HG03565 (cell line): ENCODE results near the gene ZNF236.
"Not testable (repeated sequence)": the region's sequence is repeated elsewhere in the genome, so short reads cannot be mapped to it uniquely, and the experiment has no call there.

ENCODE experiments used
- ATAC-seq: cut with Tn5 transposase; IDR thresholded peaks from one replicate; pipeline ENCODE4 v1.9.1; 2021; ENCODE audit warnings: mild to moderate bottlenecking, moderate library complexity; ENCODE audit not compliant: unreplicated experiment

Gene ZNF236

DNA sequence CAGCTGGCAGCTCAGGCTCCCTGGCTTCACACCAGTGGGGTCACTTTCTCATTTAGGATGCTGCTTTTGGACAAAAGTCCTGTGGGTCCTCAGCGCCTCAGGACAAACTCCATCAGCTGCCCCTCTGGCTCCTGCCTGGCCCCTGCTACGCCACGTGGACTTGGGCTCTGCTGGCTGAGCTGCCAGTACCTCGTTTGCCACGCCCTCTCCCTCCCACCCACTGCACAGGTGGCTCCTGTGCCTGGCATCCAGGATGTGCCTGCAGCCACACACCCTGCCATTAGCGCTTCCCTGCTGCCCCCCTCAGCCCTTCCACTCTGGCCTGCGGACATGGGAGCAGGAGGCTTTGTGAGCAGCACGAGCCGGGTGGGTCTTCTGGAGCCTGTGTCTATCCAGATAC lies 118.9 kb downstream of the ZNF236 start:
- ATAC-seq = no peak

DNA sequence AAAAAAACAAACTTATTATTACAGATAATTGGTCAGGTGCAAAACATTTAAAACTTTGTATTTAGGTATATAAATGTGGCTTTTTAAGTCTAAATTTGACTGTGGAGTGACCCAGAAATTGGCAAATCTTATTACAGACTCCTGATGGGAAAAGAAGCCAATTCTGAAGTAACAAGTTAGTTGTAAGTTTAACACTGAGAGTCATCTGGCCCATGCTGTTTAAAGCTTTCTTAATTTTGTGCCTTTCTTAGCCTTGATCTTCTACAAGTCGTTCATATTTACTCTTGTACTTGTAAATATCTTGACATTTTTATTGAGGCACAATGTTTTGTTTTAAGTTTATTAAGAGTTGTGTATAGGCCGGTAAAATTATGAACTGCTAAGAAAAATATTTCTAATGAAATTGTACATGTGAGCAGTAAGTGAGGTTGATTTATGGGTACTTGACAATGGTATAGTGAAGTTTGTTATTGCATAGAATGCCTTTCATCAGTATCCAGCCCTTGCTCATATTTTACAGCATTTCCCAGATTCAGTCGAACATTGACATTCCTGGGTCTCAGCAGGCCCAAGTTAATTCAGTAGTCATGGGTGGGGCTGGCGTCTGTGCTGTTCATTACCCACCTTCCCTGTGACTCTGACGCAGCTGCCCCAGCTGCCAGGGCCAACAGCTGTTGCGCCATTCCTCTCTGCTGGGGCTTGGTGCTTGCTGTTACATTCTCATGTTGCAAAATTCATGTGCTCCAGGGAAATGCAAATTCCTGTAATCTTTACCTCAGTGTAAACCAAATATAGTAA lies 121.4 kb downstream of the ZNF236 start:
- ATAC-seq = no peak

DNA sequence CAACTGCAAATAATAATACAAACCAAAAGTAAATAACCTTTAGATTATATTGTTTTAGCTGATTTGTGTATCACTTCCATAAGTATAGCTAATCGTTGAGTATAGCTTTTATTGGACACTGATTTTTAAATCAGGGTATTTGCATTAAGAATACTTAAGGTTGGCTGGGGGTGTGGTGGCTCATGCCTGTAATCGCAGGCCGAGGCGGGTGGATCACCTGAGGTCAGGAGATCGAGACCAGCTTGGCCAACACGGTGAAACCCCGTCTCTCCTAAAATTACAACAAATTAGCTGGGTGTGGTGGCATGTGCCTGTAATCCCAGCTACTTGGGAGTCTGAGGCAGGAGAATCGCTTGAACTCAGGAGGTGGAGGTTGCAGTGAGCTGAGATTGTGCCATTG lies 122.0 kb downstream of the ZNF236 start:
- not testable (repeated sequence) for ATAC-seq

DNA sequence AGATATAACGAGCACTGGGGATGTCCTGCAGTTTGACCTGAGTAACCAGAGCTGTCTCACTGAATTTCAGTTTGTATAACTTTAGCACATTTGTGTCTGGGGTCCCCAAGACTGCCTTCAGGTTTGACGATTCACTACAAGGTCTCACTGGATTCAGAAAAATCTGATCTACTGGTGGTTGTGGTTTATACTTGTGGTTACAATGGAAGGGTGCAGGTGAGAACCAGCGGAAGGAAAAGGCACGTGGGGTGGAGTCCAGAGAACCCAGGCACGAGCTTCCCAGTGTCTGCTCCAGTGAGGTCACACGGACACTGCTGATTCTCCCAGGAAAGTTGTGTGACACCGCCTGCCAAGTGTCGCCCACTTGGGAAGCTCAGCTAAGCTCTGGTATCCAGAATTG lies 126.0 kb downstream of the ZNF236 start:
- ATAC-seq = no peak

DNA sequence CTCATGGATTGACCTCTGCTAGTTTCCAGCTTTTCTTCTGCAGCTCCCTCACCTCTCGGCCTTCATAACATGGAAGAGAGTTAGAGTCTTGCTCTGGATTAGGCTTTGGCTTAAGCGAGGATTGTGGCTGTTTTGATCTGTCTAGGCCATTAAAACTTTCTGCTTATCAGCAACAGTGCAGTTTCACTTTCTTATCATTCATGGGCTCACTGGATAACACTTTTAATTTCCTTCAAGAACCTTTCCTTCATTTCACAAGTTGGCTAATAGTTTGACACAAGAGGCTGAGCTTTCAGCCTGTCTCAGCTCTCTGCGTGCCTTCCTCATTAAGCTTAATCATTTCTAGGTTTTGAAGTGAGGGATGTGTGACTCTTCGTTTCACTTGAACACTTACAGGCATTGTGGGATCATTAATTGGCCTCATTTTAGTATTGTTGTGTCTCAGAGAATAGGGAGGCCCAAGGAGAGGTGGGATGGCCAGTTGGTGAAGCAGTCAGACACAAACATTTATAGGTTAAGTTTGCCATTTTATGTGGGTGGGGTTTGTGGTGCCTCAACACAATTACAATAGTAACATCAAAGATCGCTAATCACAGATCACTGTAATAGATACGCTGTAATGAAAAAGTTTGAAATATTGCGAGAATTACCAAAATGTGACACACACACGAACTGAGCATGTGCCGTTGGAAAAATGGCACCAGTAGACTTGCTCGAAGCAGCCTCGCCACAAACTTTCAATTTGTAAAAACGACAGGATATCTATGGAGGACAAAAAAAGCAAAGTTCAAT lies 129.3 kb downstream of the ZNF236 start:
- no peak for ATAC-seq

DNA sequence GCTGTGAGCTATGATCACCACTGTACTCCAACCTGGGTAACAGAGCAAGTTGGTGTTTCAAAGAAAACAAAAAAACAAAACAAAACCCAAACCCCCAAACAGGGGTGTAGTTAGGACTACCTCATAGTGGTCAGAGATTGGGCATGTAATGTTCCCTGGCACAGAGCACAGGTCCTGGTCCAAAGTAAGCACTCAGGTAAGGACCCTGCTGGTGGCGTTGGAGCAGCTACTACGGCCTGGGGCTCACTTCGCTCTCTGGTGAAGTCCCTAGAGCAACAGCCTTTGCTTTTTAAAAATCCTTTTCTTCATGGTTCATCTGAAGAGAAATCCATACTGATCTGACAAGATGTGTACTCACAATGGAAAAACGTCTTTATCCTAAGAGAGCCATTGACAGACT lies 130.4 kb downstream of the ZNF236 start:
- no peak for ATAC-seq

DNA sequence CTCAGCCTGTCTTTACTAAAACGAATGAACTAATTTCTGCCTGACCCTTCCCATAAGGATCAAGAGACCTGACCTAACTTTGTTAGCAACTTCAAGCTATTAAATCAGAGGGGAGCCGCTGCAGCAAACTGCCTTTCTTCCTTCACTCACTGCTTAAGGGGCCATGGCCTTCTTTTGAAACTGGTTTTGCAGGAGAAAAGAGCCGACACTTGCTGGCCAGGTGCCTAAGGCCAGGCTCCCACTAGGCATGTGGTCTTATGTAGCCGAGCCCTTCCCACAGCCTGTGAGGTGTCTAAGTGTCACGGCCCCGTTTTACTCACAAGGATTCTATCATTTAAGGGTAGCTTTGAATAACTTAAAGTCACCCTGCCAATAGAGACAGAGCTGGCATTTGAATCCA lies 130.8 kb downstream of the ZNF236 start:
- ATAC-seq = no peak

DNA sequence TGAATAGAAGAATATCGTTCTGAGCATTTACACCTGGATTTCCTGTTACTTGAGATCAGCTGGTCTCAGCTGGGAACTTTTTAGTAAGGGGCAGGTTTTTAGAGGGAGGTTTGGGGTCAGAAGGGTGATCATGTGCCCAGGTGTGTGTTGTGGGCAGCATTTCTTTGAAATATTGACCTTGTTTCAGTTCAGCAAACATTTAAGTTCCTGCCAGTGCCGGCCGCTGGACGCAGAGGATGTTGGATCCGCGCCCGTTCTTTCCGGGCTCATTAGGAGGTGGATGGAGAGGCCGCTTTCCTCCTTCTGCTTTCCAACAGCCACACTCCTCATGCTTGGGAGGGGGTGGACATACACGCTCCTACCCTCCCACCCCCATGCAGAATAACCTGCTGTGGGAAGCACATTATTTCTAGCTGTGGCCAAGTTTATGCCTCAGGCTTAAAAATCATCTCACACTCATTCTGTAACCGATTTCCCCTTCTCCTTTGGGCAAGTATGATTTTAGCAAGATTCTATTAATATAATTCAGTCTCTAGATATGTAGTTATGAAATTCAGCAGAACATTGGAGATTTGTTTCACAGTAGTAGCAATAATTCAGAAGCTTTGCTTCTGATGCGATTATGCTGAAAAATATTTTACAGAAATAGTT lies 131.4 kb downstream of the ZNF236 start:
- no peak for ATAC-seq

DNA sequence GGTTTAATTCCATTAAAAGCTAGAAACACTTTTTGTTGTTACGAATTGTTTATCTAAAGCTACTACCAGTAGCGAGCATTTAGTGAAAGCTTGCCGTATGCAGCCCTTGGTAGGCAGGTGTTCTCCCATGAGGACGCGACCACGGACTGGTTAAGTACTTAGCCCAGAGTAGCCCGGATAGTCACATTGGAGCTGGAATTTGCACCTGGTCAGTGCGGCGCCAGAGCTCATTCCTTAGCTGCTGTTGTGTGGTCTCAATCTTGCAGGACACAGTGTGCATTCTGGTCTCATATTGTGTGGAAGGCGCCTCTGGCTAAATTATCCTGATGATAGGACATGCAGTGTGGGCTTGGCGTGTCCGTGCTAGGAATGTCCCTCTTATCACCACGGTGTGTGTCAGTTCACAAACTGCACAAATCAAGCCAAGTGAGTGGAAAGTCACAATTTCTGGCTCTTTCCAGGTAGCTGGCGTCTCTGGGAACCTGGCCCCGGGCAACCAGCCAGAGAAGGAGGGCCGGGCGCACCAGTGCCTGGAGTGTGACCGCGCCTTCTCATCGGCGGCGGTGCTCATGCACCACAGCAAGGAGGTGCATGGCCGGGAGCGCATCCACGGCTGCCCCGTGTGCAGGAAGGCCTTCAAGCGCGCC lies 133.3 kb downstream of the ZNF236 start:
- no peak for ATAC-seq

DNA sequence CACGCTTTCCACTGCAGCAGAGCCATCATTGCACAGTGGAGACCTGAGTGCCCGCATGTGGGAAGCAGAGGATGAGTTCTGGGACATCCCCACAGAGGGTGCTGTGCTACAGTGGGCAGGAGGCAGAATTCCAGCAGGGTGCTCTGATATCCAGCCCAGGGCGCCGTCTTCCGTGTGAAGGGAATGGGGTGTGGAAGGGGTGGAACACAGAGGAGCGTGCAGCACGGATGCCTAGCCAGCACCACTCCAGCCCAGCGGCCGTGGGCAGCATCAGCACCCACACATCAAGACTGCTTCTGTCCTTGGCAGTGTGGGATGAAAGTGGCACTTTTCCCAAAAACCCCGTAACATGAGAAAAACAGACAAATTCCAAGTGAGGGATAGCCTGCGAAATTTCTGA lies 134.3 kb downstream of the ZNF236 start:
- no peak for ATAC-seq

DNA sequence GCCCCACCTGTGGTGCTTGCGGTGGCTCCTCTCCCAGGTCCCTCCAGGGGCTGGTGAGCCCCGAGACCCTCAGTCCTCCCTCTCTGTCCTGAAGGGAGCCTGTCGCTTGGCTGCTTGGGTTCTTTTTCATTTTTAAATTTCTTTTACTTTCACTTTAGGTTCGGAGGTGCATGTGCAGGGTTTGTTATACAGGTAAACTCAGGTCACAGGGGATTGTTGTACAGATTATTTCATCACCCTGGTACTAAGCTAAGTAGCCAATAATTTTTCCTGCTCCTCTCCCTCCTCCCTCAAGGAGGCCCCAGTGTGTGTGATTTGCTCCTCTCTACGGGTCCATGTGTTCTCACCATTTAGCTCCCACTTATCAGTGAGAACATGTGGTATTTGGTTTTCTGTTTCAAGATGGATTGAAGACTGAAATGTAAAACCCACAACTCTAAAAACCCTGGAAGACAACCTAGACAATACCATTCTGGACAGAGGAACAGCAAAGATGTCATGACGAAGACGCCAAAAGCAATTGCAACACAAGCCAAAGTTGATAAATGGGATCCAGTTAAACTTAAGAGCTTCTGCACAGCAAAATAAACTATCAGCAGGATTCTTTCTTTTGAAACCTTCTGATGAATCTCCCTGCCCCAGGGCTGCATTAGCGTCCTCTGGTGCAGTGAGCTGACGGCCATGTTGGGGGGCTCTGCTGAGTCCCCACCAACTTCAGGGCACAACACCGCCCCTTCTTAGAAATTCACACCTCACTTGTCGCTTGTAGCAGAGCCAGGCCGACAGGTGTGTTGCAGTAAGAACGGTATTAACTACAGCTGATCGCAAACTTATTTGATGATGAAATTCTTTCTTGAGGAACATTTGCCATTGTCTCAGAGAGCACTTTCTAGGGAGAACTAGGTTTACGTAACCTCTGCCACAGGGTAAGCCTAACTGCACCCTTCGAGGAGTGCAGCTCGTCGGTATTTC lies 135.3 kb downstream of the ZNF236 start:
- ATAC-seq = no peak

DNA sequence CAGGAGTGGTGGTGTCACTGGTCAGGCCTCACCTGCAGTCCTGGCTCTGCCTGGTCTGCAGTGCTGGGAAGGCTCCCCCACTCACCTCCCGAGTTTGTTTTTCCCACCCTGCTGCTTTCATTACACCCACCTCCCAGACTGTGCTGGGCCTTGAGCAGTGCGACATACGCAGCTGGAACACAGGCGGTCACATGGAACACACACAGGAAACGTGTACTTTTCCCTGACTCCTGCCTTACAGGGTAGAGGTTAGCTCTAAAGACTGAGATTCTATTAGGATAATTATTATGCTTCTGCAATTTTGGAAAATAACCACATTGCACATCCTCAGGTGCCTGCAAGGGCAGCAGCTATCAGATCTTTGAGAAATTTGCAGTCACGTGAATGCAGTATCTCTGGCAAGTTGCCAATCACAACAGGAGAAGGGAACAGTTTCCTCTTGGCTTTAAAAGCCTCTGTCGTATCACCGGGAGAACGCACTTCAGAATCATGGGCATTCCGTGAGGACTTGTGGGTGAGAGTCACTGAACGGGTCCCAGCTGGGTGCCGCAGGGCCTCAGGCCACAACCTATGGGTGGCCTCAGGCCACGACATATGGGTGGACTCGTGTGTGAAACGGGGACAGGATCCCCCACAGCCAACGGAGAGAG lies 136.5 kb downstream of the ZNF236 start:
- ATAC-seq = no peak

DNA sequence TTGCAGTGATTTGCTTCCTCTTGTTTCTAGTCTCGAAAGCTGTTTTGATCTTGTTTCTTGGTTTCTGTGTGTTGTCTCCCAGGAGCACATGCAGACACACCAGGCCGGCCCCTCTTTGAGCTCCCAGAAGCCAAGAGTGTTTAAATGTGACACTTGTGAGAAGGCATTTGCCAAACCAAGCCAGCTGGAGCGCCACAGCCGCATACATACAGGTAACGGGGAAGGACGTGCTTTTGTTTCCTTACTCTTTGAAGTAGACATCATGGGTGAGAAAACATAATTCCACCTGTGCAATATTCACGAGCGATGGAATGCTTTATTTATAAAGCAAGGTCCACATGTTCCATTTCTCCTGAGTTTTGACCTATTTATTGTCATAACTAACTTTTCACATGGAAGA lies 137.2 kb downstream of the ZNF236 start:
- ATAC-seq = no peak

DNA sequence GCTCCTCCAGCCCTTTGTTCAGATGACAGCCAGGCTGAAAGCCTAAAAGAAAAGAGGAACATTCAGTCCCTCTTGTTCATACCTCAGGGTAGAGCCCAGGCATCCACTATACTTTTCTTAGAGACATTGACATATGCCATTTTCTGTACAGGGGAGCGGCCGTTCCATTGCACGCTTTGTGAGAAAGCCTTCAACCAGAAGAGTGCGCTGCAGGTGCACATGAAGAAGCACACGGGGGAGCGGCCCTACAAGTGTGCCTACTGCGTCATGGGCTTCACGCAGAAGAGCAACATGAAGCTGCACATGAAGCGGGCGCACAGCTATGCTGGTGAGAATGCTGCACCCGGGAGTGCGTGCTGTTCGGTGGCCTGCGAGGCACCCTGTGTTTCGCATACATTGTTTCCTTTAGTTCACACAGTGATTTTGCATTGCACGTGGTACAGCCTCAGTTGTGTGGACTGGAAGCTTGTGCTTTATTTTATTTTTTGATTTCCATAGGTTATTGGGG lies 138.2 kb downstream of the ZNF236 start:
- ATAC-seq = no peak

DNA sequence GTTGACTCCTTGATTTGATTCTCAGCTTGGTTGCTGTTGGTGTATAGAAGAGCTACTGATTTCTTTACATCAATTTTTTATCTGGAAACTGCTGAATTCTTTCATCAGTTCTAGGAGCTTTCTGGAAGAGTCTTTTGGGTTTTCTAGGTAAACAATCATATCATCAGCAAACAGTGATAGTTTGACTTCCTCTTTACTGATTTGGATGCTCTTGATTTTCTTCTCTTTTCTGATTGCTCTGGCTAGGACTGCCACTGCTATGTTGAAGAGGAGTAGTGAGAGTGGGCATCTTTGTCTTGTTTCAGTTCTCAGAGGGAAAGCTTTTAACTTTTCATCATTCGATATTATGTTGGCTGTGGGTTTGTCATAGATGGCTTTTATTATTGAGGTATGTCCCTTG lies 140.5 kb downstream of the ZNF236 start:
- ATAC-seq = no peak

DNA sequence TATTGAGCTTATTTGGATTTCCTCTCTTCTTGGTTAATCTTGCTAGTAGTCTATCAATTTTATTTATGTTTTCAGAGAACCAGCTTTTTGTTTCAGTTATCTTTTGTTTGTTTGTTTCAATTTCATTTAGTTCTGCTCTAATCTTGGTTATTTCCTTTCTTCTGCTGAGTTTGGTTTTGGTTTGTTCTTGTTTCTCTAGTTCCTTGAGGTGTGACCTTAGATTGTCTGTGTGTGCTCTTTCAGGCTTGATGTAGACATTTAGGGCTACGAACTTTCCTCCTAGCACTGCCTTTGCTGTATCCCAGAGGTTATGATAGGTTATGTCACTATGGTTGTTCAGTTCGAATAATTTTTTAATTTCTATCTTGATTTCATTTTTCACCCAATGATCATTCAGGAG lies 141.6 kb downstream of the ZNF236 start:
- ATAC-seq = no peak

DNA sequence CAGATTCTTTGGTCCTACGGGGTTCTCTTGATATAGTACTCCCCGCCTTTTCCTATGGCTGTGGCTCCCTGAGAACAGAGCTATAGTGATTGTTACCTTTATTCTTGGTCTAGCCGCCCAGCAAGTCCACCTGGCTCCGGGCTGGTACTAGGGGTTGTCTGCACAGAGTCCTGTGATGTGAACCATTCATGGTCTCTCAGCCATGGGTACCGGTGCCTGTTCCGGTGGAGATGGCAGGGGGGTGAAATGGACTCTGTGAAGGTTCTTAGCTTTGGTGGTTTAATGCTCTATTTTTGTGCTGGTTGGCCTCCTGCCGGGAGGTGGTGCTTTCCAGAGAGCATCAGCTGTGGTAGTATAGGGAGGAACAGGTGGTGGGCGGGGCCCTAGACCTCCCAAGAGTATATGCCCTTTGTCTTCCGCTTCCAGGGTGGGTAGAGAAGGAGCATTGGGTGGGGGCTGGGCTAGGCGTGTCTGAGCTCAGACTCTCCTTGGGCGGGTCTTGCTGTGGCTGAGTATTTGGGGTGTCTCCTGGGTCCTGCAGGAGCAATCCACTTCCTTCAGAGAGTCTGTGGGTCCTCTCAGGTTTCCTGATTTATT lies 143.3 kb downstream of the ZNF236 start:
- ATAC-seq = not testable (repeated sequence)

DNA sequence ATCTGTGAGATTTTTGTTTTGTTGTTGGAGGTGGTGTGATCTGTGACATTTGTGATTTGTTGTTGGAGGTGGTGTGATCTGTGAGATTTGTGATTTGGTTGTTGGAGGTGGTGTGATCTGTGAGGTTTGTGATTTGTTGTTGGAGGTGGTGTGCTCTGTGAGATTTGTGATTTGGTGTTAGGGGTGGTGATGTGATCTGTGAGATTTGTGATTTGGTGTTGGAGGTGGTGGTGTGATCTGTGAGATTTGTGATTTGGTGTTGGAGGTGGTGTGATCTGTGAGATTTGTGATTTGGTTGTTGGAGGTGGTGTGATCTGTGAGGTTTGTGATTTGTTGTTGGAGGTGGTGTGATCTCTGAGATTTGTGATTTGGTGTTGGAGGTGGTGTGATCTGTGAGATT lies 144.9 kb downstream of the ZNF236 start:
- not testable (repeated sequence) for ATAC-seq
